Keratinocyte (primary cell): Measurements from ENCODE around the gene MRPL27.
"Not testable (repeated sequence)": the region's sequence is repeated elsewhere in the genome, so short reads cannot be mapped to it uniquely, and the experiment has no call there.

Source experiments
- EZH2 ChIP-seq: IDR thresholded peaks from one replicate; pipeline ENCODE4 v1.6.1; 2012; ENCODE audit warnings: inconsistent platforms, mild to moderate bottlenecking, low read length, moderate library complexity
- TF ChIP-seq, protein P1 (sequence below), 3 experiments: IDR thresholded peaks in 1 of 3; conservative IDR thresholded peaks in 1 of 3; optimal IDR thresholded peaks in 1 of 3; 2 replicates in 2 of 3; 3 replicates in 1 of 3; pipeline versions ENCODE3 to v1.5.1; 2011; ENCODE audit warnings: low read length in 3 of 3, mild to moderate bottlenecking in 3 of 3, moderate library complexity in 2 of 3, control low read depth in 1 of 3, inconsistent platforms in 1 of 3; ENCODE audit not compliant: insufficient read depth in 2 of 3; ENCODE audit errors: extremely low read depth in 1 of 3

DNA sequence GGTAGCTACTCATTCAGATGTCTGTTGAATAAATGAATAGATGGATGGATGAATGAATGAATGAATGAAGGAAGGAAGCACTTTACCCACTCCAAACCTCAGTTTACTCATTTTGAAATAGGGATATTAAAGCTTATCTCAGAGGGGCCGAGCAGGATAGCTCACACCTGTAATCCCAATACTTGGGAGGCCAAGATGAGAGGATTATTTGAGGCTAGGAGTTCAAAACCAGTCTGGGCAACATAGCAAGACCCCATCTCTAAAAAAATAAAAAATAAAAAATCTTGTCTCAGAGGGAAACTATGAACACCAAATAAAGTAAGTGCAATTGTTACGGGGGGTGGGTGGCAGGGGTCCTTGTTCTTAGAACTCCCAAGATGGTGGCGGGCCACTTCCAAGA is 25.7 kb upstream of the MRPL27 start:
- TF ChIP-seq, protein P1, sequence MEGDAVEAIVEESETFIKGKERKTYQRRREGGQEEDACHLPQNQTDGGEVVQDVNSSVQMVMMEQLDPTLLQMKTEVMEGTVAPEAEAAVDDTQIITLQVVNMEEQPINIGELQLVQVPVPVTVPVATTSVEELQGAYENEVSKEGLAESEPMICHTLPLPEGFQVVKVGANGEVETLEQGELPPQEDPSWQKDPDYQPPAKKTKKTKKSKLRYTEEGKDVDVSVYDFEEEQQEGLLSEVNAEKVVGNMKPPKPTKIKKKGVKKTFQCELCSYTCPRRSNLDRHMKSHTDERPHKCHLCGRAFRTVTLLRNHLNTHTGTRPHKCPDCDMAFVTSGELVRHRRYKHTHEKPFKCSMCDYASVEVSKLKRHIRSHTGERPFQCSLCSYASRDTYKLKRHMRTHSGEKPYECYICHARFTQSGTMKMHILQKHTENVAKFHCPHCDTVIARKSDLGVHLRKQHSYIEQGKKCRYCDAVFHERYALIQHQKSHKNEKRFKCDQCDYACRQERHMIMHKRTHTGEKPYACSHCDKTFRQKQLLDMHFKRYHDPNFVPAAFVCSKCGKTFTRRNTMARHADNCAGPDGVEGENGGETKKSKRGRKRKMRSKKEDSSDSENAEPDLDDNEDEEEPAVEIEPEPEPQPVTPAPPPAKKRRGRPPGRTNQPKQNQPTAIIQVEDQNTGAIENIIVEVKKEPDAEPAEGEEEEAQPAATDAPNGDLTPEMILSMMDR (optimal IDR thresholded peaks at IDR 0.05 in 1 of 3, IDR thresholded peaks at IDR 0.05 in 1 of 3, conservative IDR thresholded peaks at IDR 0.05 in 1 of 3; ENCODE audit: extremely low read depth in 1 of 3, insufficient read depth in 2 of 3, low read length in 3 of 3), result not testable (repeated sequence)
- not testable (repeated sequence) for TF ChIP-seq EZH2
